DMS153 treated with DMSO at 0.1 percent for 48 hours (cell line): Measurements from ENCODE around the gene CHL1.

ENCODE experiments used
- DNase-seq: peaks from one replicate; lab custom pipeline; 2025; ENCODE audit not compliant: unreplicated experiment; lab: John Stamatoyannopoulos, UW

CHL1 gene

DNA sequence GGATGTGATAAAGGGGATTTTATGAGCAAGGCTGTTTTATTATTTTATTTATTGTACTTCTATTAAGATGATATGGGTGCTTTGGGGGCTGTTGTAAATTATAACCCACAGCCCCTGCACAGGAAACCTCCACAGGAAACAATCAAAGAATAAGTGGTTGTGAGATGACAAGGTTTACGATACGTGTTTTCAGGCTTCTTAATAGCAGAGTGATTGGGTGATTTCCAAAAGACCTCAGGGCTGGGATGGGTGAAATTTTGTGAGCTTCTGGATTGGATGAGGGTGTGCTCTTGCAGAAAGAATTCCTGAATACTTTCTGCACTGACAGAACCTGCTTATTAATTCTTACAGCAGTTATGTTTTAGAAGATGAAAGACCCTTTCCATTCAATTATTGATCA is 21.4 kb downstream of the CHL1 start:
- DNase-seq = no peak

- no peak for DNase-seq
Observed at GRCh38 chr3:228442-229182, 32.0 kb downstream of the CHL1 start.

GRCh38 chr3:229183-229661 is 32.7 kb downstream of the CHL1 start:
- DNase-seq = no peak

- no peak for DNase-seq
Observed at GRCh38 chr3:236881-237280, 40.3 kb downstream of the CHL1 start.

DNA sequence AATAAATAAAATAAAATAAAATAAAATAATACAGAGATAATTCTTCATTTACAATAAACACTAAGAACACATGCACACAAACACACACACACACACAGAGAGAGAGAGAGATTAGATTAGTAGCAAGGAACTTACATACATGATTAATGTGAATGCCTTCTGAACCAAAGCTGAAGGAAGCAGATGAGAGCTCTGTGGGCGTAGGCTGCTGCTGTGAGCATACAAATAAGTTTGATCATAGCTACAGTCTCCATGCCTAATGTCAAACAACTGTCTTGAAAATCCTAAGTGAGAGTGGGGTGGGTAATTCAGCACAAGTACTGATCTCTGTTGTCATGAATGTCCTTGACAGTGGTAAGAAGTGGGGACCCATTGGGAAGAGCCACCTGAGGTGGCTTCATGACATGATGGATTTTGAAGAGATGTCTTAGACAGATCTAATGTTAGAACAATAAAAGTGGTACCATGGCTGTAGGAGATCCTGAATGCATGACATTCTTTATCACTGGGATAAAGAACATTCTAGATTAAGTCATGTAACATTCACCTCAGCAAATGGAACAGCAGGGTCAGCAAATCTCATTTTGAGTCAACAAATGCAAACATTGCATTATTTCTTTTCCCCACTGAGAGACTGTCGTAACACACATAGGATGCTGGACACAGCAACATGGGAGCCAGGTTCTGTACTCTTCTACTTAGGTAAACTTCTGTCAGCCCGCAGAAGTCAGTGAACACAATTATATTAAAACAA is 46.2 kb downstream of the CHL1 start:
- no peak for DNase-seq

DNA sequence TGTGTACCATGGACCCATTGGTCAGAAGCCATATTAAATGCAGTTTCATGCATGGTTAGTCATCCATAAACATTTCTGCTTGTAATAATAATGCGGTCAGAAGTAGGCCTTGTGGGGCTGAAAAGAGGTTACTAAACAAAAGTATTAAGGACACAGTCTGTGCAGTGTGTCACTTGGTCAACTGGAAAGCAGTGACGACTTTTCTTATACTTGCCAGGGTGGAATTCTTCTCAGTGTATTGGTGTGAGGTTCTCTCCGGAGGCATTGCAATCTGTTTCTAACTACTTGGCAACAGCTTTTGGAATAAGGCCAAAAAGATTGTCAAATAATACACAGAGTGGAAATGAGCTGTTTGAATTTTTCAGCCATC is 46.8 kb downstream of the CHL1 start:
- no peak for DNase-seq

DNA sequence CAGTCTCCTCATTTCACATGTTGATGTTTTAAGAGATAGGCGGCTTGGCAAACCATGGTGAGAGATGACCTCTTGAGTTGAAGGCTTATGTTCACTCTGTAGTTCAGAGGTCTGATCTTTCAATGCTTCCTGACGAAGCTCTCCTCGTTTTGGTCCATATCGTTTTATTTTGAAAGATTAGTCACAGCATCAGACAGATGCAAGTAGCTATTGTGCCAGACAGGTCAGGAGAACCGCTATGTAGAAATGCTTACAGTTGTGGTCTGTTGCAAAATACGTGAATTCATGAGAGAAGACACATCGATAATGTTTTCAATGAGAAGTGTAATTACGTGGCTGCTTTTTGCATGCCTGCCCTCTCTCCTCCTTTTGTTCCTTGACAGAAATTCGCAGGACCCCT is 47.5 kb downstream of the CHL1 start:
- DNase-seq = no peak

DNA sequence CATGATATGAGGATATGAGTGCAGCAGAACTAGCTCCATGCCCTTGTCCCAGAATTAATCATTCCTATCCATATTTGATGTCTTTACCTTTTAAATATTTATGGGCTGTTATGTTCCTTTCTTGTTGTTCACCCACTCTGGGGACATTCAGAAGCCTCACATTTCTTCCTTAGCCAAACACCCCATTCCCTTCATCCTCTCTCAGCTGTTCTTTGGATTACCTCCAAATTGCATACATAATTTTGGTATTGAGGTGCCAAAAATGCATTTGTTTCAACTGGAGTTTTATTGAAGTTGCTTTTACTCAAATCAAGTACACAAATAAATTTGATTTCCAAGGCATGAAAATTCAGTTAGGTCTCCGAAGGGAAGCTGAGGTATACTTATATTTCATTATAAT is 51.4 kb downstream of the CHL1 start:
- no peak for DNase-seq

- DNase-seq = no peak
Observed at GRCh38 chr3:248864-249520, 52.4 kb downstream of the CHL1 start.

GRCh38 chr3:249587-250262 is 53.2 kb downstream of the CHL1 start:
- no peak for DNase-seq

GRCh38 chr3:256501-256900 is 59.9 kb downstream of the CHL1 start:
- DNase-seq = no peak

- no peak for DNase-seq
Observed at GRCh38 chr3:257826-258225, 61.3 kb downstream of the CHL1 start.

- no peak for DNase-seq
Observed at GRCh38 chr3:260898-261297, 64.3 kb downstream of the CHL1 start.

GRCh38 chr3:263393-263792 is 66.8 kb downstream of the CHL1 start:
- DNase-seq = no peak

- DNase-seq = no peak
Observed at GRCh38 chr3:264394-265156, 68.0 kb downstream of the CHL1 start.

- DNase-seq = no peak
Observed at GRCh38 chr3:267101-267500, 70.5 kb downstream of the CHL1 start.

DNA sequence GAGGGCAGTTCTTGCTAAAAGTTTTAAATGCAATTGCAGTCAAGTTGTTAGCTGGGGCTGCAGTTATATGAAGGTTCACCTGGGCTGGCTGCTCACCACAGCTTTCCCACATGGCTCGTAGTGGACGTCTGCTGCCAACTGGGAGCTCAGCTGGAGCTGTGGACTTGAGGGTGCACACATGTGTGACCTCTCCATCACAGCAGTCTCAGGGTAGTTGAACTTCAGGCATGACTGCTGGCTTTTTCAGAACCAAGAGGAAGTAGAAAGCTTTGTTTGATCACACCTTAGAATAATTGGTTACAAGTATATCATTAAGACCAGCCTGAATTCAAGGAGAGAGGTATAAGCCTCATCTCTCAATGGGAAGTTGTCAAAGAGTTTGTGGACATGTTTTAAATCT is 74.1 kb downstream of the CHL1 start:
- no peak for DNase-seq

DNA sequence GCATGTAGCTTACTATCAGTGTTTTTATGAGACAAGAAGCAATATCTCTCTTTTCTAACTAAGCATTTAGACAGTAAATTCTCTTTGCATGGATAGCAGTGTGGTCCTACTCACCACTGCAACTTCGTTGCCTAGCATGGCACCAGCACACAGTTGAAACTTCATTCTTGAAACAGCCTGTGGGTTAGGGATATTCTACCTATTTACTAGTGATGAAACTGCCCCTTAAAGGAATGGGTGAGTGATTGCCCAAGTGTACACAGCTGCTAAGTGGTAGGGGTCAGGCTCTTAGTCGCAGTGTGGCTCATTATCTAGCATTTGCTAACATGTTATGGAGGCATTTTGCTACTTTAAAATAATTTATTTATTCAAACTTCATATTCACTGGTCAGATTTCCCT is 78.4 kb downstream of the CHL1 start:
- DNase-seq = no peak

GRCh38 chr3:277873-278272 is 81.3 kb downstream of the CHL1 start:
- no peak for DNase-seq

DNA sequence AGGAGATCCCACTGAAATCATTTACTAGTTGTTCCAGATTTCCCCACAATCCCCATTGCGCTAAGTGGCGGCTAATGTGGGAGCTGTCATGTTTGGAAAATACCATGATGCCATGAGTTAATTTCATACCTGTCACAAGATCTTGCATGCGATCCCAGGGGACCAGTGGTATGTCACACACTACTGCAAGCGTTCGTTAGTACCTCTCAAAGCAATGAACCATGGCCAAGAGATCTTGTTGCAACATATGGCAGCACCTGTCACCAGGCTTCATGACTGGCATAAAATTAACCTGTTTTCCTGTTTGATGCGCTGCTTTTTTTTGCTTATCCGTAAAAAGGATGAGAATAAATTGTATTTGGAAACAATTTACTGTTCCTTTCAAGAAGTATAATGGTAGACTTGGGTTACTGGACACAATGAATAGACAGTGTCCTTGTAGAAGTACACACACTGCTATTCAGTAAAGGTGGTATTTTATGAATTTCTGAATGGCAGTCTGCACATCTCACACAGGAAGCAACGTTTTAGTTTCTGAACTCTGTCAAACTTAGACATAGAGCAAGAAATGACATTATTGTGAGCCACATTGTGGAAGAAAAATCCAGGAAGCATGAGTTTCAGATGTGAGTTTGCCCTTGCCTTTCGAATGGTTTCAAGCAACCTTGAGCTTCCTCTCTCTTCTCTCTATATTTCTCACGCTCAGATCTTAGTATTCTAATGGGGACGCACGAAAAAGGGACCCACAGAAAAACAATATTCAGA is 81.9 kb downstream of the CHL1 start:
- DNase-seq = no peak
